Dedifferentiated amniotic fluid mesenchymal stem cell (primary cell): Measurements from ENCODE around the gene RBCK1.
A peak's percentile ranks its signal among the peaks of the same experiment; 100 is the strongest.
"Not testable (repeated sequence)": the region's sequence is repeated elsewhere in the genome, so short reads cannot be mapped to it uniquely, and the experiment has no call there.

ENCODE experiments used
- DNase-seq: peaks from one replicate; pipeline ENCODE4 v3.0.0-alpha.2; 2016; ENCODE audit errors: extremely low spot score

Gene RBCK1

GRCh38 chr20:472889-473292 is 64.8 kb downstream of the RBCK1 start:
- DNase-seq: no peak

- DNase-seq: no peak
Measured at GRCh38 chr20:474581-474980, 66.5 kb downstream of the RBCK1 start.

- no peak for DNase-seq
Measured at GRCh38 chr20:475463-476357, 67.6 kb downstream of the RBCK1 start.

GRCh38 chr20:476561-477249 is 68.6 kb downstream of the RBCK1 start:
- not testable (repeated sequence) for DNase-seq

GRCh38 chr20:478010-478948 is 70.2 kb downstream of the RBCK1 start:
- peak; percentile 51 for DNase-seq

- DNase-seq: peak; percentile 80
Measured at GRCh38 chr20:478949-479429, 70.9 kb downstream of the RBCK1 start.

- no peak for DNase-seq
Measured at GRCh38 chr20:479487-479886, 71.4 kb downstream of the RBCK1 start.

GRCh38 chr20:480044-480443 is 71.9 kb downstream of the RBCK1 start:
- DNase-seq: no peak

GRCh38 chr20:481167-481566 is 73.1 kb downstream of the RBCK1 start:
- no peak for DNase-seq
